Putamen (tissue), 1 donor: ENCODE measurements around the gene OR8B12.
"Not testable (repeated sequence)": the region's sequence is repeated elsewhere in the genome, so short reads cannot be mapped to it uniquely, and the experiment has no call there.

Experiments used
- DNase-seq: peaks from one replicate; pipeline ENCODE4 v3.0.0-alpha.2; 2016; ENCODE audit warnings: low spot score

Gene OR8B12

GRCh38 chr11:124519850-124520549 is 23.5 kb downstream of the OR8B12 start:
- no peak for DNase-seq

- peak; percentile 74 for DNase-seq
Observed at GRCh38 chr11:124518989-124519451, 24.4 kb downstream of the OR8B12 start.

GRCh38 chr11:124517314-124517713 is 26.1 kb downstream of the OR8B12 start:
- DNase-seq = no peak

GRCh38 chr11:124514675-124515074 is 28.8 kb downstream of the OR8B12 start:
- DNase-seq = not testable (repeated sequence)

GRCh38 chr11:124514131-124514530 is 29.3 kb downstream of the OR8B12 start:
- DNase-seq = no peak

GRCh38 chr11:124511745-124512144 is 31.7 kb downstream of the OR8B12 start:
- DNase-seq = no peak

GRCh38 chr11:124510279-124510678 is 33.2 kb downstream of the OR8B12 start:
- DNase-seq = no peak

GRCh38 chr11:124499711-124500110 is 43.7 kb downstream of the OR8B12 start:
- DNase-seq = peak; percentile 82

- no peak for DNase-seq
Observed at GRCh38 chr11:124493016-124493655, 50.3 kb downstream of the OR8B12 start.
